Endometrial microvascular endothelial cells (primary cell): Measurements from ENCODE around the gene HECTD4. TPM values are rescaled to one million over a fixed set of nuclear protein-coding genes. Genes with fewer than 3 reads are reported as not detected.

ENCODE experiments used
- in situ Hi-C: cut with HindIII; loops from 2 replicates; pipeline ENCODE4 v1.10.0; 2017; ENCODE audit warnings: low sequenced_read_pairs, low pct_unique_long_range_greater_than_20kb; ENCODE audit errors: inconsistent ontology term
- total RNA-seq: library from RNA; depleted of rRNA; stranded (reverse); fragments of >200 nt; gene quantifications from one replicate; pipeline ENCODE4 v1.2.3, GENCODE V29; 2015; ENCODE audit errors: inconsistent ontology term

Gene HECTD4
- total RNA-seq, 1 donor from 2014 or later = 8.7 TPM

- in situ Hi-C loops = no loop called here
Observed at GRCh38 chr12:112327209-112327938, 54.9 kb downstream of the HECTD4 start.

GRCh38 chr12:112325622-112326207 lies 56.5 kb downstream of the HECTD4 start:
- in situ Hi-C loops = no loop called here

- in situ Hi-C loops = no loop called here
Observed at GRCh38 chr12:112325157-112325556, 57.1 kb downstream of the HECTD4 start.

GRCh38 chr12:112322882-112323547 lies 59.2 kb downstream of the HECTD4 start:
- in situ Hi-C loops = no loop called here

- in situ Hi-C loops = no loop called here
Observed at GRCh38 chr12:112322441-112322840, 59.8 kb downstream of the HECTD4 start.

GRCh38 chr12:112321245-112321644 lies 61.0 kb downstream of the HECTD4 start:
- in situ Hi-C loops = no loop called here

- in situ Hi-C loops = no loop called here
Observed at GRCh38 chr12:112319395-112319794, 62.8 kb downstream of the HECTD4 start.

GRCh38 chr12:112317481-112317880 lies 64.8 kb downstream of the HECTD4 start:
- in situ Hi-C loops = no loop called here

GRCh38 chr12:112314981-112315380 lies 67.2 kb downstream of the HECTD4 start:
- in situ Hi-C loops = no loop called here

GRCh38 chr12:112309797-112310196 lies 72.4 kb downstream of the HECTD4 start:
- in situ Hi-C loops = no loop called here

GRCh38 chr12:112308652-112309051 lies 73.6 kb downstream of the HECTD4 start:
- in situ Hi-C loops = no loop called here

GRCh38 chr12:112308161-112308560 lies 74.1 kb downstream of the HECTD4 start:
- in situ Hi-C loops = no loop called here

GRCh38 chr12:112307317-112308011 lies 74.8 kb downstream of the HECTD4 start:
- in situ Hi-C loops = no loop called here

- in situ Hi-C loops = no loop called here
Observed at GRCh38 chr12:112305951-112306350, 76.3 kb downstream of the HECTD4 start.

GRCh38 chr12:112304436-112304835 lies 77.8 kb downstream of the HECTD4 start:
- in situ Hi-C loops = no loop called here

GRCh38 chr12:112303799-112304198 lies 78.4 kb downstream of the HECTD4 start:
- in situ Hi-C loops = no loop called here

GRCh38 chr12:112303004-112303403 lies 79.2 kb downstream of the HECTD4 start:
- in situ Hi-C loops = no loop called here

- in situ Hi-C loops = no loop called here
Observed at GRCh38 chr12:112299704-112300103, 82.5 kb downstream of the HECTD4 start.

- in situ Hi-C loops = no loop called here
Observed at GRCh38 chr12:112297188-112297587, 85.0 kb downstream of the HECTD4 start.

GRCh38 chr12:112296183-112296582 lies 86.0 kb downstream of the HECTD4 start:
- in situ Hi-C loops = no loop called here
